HG02885 (cell line): ENCODE data around the gene C1orf35.

Source experiments
- ATAC-seq: cut with Tn5 transposase; IDR thresholded peaks from one replicate; pipeline ENCODE4 v1.9.1; 2021; ENCODE audit warnings: mild to moderate bottlenecking; ENCODE audit not compliant: unreplicated experiment, poor library complexity

Gene C1orf35

GRCh38 chr1:228068359-228068758 lies 34.8 kb downstream of the C1orf35 start:
- ATAC-seq: no peak

DNA sequence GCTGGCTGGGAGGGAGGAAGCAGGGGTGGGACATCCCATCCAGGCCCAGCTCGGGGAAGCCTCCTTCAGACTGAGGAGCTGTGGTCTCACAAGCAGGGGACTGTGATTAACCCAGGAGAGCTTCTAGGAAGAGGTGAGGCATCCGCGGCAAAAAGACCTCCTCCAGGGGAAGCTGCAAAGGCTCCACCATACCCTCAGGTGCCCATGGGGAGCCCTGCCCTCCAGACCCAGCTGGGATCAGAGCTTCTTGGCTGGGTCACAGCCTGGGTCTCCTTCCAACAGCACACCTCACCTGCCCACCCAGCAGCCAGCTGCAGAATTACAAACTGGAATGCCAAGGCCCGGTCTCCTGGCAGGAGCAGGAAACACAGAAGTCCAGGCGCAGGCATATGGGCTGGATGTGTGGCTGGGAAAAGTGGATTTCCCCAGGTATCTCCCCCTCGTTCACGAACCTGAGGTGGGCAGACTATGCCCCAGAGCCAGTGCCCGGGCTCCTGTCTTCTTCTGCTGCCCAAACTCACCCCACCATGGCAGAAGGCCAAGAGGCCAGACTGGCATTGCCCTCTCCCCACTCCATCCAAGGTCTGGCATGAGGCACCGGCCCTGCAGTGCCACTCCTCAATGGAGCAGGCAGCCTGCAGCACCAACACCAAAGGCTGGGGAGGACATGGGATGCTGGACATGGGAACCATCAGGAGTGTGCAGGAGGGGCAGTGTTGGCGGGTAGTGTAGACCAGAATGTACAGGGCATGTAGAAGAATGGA lies 36.1 kb downstream of the C1orf35 start:
- ATAC-seq: no peak

DNA sequence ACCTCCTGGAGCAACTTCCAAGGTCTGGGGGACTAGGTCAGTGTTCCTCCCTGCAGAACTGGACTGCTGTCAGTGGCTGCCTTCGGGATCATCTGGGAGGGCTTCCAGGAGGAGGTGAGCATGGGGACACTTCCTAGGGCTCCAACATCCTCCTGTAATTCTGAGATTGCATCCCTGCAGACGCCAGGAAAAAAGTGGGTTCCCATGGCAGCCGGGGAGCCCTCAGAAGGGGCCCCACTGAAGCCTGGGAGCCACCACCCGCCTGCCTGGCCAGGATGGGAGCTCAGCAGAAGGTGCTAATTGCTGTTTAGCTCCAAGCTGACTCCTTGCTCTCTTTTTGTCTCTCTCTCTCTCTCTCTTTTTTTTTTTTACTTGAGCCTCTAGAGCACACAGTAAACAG lies 36.7 kb downstream of the C1orf35 start:
- ATAC-seq: no peak

DNA sequence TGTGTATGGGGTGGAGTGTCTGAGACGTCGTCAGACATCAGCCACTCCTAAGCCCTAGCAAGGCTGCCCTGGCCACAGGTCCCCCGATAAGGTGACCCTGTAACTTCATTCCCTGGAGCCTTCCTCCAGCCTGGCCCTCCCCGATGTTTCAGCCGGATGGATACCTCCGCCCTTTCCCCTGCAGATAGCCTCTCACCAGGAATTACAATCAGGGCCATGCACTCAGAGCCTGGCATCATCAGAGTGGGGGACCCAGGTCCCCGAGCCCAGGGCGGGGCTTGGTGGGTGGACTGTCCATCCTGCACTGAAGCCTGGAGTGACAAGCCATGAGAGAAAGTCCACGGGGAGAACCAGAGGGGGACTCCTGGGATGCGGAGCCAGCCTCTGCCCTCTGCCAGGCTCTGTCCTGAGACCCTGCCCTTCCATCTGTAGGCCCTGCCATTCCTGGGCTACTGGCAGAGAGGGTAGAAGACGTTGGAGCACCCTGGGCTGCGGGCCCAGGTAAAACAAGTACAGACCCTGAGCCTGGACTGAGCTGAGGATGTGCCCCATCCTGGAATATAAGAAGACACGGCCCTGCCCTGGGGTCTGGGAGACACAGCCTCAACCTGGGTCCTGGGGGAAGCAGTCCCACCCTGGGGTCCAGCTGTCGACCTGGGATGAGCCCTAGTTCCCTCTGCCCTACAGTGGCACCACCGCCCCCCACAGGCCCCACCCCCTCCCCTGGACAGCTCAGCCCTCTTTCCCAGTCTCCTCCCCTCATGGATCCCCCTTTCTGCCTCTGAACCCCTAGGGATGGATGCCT lies 37.4 kb downstream of the C1orf35 start:
- ATAC-seq: no peak

DNA sequence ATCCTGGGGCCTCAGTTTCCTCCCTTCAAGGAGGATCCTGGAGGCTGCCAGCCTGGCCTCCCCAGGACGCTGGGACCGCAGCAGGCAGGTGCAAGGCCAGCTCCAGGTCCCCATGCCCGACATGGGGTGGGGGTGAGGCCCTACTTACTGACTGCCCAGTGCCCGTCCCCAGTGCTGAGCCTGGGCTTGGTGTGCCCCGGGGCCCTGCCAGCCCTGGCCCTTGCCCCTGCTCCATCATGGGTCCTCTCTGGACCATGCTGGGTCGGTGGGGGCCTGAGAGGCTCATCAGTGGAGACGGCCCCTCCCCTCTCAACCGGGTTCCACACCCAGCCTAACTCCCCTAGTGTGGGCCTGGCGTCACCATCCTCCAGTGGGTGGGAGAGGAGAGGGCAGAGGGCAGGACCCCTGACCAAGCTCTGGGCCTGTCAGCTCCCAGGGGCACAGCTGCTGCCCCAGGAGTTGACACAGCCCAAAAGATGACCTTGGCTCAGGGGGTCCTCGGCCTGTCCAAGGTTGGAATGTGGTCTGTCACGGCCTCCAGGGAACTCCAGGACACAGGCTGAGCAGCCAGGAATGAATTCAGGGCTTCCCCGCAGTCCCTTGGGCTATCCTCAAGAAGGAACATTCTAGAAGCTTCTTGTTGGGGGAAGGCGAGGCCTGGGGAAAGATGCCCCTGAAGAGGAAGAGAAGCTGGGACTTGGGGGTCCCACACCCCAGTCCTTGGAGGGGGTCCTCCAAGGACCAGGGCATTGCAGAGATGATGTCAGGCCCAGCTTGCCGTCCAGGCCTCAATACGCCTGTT lies 38.2 kb downstream of the C1orf35 start:
- ATAC-seq: no peak

DNA sequence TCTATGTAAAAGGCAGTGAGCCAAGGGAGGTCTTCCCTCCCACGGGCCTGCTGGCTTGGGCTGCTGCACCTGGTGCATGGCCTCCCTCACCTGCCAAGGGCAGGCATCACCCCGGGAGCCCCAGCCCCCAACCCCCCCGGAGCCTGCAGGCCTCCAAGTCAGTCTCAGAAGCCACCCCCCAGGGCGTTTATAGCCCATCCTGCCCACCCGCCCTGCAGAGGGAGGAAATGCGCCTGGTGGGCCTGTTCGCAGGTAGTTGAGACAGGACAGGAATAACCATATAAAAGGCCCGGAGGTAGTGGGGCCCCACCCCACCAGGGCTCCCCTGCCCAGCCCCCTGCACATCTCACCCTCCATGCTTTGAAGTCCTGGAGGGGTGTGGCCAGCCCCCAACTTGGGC lies 38.8 kb downstream of the C1orf35 start:
- no peak for ATAC-seq

DNA sequence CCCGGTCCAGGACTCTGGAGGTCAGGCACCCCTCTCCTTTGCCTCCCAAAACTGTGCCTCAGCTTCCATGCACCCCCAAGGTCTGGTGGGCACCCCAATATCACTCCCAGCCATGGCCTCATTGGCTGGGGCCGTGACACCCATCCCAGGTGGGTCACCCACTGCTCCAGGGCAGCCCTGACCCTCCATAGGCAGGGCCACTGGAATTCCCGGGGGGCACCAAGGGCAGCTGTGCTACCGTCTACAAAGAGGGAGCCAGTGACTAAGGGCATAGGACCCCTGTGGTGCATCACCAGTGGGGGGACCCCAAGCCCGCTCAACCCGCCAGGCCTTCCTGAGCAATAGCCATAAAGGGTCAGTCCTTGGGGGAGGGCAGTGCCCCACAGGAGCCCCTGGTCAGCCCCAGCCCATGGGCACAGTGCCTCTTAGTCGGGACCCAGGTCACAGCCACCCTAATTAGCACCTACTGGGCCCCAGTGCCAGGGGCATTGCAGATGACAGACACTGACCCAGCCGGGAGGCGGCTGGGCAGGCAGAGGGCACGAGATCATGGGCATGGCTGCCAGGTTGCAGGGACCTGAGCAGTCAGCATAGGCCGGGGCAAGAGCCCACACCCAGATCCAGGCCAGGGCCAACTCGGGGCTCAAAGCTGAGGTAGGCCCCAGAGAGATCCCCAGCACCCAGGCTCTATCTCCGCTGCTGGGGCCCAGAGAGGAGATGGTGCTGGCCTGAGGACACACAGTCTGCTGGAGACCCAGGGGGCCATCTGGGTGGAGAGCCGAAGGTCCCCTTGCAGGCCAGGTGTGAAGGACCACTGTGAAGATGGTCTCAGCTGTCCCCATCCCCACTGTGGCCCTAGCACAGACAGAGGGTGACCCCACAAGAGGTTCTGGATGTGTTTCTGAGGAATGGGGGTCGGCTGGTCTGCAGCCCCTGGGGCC lies 39.6 kb downstream of the C1orf35 start:
- ATAC-seq: no peak

DNA sequence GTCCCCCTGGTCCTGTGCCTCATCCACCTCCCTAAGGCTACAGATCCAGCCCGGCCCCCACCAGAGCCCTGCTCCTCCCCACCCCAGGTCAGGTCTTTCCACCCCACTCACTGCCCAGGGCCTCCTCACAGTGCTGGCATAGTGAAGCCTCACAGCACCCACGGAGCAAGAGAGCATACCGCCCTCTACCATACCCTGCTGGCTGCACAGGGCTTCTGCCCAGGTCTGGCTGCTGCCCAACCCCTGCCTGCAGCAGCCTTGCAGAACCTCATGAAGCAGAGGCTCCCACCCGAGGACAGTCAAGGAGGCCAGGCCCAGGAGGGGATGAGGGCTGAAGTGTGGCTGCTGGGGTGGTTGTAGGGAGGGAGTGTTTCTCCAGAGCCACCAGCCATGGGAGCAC lies 40.3 kb downstream of the C1orf35 start:
- no peak for ATAC-seq

DNA sequence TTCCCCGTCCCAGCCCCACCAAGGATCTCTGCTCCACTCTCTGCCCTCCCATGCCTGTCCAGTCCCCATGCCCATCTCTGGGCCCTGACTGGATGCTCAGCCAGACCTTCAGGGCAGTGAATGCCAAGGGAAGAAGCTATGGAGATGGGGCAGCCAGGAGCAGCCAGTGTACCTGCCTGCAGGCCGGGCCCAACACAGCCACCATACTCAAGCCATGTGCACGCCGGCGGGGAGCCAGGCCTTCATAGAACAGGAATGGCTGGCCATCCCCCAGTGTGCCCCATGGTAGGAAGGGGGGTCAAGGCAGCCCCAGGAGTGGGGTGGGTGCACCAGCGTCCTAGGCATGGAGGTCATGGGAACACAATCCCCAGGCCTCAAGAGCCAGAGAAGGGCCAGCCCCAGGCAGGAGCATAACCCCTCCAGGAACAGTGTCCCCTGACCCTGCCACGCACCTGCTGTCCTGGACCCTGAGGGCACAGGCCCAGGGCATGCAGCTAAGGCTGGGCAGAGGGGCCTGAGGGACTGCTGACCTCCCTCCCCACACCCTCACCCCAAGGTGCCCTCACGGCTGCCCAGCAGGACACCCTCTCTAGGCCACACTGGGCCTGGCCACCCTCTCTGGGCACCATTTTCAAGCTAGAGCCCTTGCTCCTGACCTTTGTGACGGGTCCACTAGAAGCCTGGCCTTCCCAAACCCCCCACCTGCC lies 40.9 kb downstream of the C1orf35 start:
- no peak for ATAC-seq

DNA sequence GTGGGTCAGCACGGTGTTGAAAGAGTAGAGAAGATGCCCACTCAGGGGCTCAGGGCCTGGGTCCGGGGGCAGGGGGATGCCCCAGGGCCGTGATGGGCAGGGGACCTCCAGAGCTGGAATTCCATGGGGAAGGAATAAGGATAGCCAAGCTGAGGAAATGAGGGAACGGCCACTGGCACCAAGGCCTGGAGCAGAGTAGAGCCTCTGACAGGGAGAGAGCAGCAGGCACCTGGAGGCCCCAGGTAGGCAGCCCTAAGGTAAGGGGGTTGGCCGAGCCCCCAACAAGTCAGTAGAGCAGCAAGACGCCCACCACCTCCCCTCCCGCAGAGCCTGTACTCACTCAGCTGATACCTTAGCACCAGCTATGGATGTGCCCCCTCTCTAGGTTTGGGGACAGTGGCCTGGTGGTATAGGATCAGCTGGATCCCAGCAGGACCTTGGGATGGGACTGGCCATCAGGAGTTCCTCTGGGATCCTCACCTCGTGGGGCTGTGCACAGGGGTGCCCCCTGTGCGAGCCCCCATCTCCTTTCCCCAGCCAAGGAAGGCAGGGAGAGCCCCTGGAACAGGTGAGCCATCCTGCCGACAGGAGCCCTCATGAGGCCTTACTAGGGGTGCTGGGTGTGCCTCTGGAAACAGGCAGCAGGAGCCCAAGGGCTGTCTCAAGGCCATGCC lies 41.6 kb downstream of the C1orf35 start:
- no peak for ATAC-seq

DNA sequence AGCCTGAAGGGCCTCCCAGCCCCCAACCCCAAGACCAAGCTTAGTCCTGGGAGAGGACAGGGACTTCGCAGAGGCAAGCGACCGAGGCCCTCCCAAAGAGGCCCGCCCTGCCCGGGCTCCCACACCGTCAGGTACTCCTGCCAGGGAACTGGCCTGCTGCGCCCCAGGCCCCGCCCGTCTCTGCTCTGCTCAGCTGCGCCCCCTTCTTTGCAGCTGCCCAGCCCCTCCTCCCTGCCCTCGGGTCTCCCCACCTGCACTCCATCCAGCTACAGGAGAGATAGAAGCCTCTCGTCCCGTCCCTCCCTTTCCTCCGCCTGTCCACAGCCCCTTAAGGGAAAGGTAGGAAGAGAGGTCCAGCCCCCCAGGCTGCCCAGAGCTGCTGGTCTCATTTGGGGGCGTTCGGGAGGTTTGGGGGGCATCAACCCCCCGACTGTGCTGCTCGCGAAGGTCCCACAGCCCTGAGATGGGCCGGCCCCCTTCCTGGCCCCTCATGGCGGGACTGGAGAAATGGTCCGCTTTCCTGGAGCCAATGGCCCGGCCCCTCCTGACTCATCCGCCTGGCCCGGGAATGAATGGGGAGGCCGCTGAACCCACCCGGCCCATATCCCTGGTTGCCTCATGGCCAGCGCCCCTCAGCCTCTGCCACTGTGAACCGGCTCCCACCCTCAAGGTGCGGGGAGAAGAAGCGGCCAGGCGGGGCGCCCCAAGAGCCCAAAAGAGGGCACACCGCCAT lies 42.5 kb downstream of the C1orf35 start:
- ATAC-seq: no peak

- ATAC-seq: peak; percentile 55
These were observed 43.3 kb downstream of the C1orf35 start for GRCh38 chr1:228059634-228060457.

DNA sequence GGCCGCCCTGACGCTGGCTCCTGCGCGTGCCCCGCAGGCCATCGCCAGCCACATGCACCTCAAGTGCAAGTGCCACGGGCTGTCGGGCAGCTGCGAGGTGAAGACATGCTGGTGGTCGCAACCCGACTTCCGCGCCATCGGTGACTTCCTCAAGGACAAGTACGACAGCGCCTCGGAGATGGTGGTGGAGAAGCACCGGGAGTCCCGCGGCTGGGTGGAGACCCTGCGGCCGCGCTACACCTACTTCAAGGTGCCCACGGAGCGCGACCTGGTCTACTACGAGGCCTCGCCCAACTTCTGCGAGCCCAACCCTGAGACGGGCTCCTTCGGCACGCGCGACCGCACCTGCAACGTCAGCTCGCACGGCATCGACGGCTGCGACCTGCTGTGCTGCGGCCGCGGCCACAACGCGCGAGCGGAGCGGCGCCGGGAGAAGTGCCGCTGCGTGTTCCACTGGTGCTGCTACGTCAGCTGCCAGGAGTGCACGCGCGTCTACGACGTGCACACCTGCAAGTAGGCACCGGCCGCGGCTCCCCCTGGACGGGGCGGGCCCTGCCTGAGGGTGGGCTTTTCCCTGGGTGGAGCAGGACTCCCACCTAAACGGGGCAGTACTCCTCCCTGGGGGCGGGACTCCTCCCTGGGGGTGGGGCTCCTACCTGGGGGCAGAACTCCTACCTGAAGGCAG lies 44.0 kb downstream of the C1orf35 start:
- peak; percentile 33 for ATAC-seq

DNA sequence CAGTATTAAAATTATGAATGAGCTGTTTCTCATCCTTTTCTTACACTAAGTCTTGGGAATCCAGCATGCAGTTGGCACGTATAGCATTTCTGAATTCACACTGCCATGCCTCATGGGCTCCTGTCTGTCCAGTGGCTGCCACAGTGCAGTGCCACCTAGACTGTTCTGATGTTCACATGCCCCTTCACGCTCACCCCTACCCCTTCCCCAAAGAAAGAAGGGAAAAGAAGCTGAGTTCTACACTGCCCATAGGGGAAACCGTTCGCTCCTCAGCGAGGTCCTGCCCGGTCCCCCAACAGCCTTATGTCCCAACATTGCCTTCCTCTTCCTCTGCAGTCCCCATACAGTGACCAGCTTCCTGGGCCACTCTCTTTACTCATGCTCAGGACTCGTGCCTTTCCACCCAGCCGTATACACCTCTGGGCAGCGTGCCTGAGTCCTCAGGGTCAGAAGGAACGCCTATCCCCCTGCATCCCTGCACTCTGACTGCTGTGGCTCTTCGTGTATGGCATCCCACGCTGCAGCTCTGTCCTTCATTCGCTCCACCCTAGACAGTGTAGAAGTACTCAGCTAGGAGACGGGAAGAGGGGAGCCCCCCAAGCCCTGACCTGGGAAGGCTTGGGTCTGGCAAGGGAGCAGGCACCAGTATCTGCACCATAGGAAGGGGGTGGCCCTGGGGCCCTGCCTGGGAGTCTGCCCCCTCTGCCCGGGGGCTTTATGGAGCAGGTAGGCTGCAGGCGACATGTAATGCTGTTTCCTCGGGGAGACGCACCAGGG lies 44.8 kb downstream of the C1orf35 start:
- ATAC-seq: no peak
